Measurements from ENCODE around the gene RXFP2.

Gene RXFP2

GRCh38 chr13:31739226-31739625, at the start of gene RXFP2:
Gene RXFP2 (plus strand): TSS chr13:31739526. CDS start chr13:31739613, 87 bp downstream.
- DNase-seq: no peak

DNA sequence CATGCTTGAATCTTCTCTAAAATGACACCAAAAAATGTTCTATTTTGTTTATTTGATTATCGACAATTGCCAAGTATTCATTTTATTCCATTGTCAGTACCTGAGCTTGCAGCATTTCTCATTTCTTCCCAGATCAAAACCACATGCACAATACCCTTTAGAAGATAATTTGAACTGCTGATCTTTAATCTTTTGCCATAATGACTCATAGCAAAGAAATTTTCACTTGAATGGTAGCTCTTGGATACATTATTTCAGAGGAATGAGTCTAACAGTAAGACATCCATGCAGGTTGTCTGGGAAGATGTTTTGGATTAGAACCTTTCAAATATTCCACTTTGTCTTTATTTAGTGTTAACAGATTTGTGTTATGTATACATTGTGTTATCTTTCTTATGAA, 42.0 kb upstream of the RXFP2 start:
- DNase-seq: no peak

GRCh38 chr13:31699650-31700049, 39.7 kb upstream of the RXFP2 start:
- DNase-seq: no peak

GRCh38 chr13:31703780-31704179, 35.5 kb upstream of the RXFP2 start:
- no peak for DNase-seq

DNA sequence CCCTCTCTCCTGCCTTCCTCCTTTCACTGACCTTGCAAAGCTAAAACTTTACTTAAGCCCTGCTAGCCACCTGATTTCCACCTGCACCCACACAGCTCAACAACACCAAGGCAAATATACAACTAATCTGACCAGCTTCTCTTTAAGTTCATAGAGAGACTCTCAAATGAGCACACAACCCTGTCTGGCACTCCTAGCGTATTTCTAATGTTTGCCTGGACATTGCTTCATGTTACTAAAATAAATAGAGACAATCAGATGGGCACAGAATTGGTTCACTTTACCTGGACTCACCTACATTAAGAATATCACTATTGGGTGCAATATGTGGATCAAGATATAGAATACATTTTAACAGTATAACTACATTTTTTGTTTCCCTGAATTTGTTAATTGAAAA, 33.2 kb upstream of the RXFP2 start:
- no peak for DNase-seq

GRCh38 chr13:31717583-31717982, 21.7 kb upstream of the RXFP2 start:
- DNase-seq: no peak

DNA sequence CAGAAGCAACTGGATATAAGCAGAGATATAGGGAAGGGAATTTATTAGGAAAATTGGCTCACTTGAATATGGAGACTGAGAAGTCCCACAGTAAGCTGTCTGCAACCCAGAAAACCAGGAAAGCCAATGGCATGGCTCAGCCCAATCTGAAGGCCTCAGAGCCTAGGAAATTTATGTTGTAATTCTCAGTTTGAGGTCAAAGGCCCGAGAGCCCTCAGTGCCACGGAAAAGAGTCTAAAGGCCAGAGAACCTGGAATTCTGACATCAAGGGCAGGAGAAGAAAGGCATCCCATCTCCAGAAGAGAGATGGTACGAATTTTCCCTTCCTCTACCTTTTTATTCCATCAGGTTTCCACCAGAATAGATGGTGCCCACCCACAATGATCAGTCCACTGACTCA, 20.1 kb upstream of the RXFP2 start:
- DNase-seq: no peak

GRCh38 chr13:31722673-31723072, 16.7 kb upstream of the RXFP2 start:
- DNase-seq: no peak

DNA sequence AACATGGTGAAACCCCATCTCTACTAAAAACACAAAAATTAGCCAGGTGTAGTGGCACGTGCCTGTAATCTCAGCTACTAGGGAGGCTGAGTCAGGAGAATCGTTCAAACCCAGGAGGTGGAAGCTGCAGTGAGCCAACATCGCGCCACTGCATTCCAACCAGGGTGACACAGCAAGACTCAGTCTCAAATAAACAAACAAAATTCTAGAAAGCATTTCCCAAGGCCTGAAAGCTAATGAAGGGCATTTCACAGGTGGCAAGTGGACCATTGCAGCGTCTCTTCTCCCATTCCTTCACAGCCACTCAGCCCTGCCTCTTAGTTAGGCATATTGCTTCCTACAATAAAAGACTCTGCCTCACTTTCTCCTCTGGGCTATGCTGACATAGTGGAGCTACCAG, 13.5 kb upstream of the RXFP2 start:
- no peak for DNase-seq

DNA sequence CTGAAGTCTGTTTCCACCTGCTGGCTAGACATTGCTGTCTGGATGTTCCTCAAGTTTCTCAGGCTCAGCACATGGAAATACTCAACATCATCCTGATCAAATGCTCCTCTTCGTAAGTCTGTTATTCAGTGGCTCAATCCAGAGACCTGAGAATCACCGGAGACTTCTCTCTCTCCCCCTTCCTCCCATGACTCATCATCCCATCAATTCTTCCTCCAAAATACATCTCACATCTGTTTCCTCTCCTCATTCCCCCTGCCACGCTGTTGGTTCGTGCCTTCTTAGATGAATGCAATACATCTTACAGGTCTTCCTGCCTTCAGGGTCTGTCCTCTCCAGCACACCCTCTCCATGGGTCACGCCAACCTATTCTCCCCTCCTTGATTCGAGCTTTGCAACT, 7.4 kb upstream of the RXFP2 start:
- no peak for DNase-seq

DNA sequence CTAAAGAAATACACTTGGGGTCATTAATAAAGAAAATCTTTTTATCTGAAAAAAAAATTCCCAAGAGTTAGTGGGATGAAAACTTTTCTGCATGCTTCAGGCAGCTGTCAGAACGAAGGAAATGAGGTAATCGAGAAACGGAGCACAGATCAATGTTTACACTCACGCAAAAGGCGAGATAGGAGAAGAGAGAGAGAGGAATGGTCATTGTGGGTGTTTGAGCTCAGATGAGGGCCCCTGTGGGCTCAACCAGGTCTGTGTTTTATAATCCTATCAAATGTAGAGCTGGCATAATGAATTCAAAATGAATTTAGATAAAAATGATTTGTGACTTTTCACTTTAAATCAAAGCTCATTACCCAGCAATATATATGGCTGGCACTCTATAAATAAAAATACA, 6.3 kb upstream of the RXFP2 start:
- DNase-seq: no peak

DNA sequence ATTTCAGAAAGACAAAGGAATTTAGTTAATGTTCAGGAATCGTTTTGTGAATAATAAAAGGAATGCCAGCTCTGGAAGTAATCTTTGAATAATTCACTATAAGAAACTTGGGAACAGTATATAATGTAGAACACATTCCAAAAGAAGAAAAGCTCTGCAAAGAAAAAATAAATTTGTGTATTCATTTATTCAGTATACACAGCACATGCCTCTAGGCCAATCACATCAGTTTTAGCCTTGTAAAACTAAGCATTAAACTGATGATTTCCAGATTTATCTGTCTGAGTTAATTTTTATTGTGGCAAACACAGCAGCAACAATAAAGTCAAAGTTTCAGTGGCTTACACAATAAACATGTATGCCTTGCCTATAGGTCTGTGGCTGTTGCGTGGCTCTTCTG, 5.7 kb upstream of the RXFP2 start:
- no peak for DNase-seq

DNA sequence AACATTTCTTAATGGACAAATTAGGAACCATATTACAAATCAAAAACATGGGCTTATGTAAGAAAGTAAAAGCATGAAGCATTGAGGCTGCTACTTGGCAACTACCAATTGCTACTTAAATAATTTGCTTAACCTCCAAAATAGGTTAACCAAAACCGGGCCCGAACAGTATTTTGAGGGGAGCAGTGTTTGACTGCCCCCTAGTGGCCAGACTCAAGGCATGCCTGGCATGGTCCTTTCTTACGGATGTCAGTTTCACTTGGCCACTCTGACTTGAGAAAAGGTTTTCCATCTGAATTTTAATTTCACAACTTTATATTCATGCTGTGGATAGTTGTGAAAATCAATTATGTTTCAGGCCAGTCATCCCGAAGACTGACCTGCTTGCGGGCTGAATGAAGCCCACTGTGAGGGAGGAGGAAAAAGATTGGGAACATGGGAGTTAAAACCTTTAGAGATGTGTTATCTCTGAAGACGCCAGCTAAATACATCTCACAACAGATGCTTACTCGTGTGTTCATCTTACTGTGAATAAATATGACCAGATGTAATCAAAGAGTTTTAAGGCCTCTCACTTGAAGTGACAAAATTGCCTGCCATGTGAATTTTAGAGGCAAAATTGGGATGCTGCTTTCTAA, 2.9 kb downstream of the RXFP2 start:
- peak; percentile 18 for DNase-seq

- DNase-seq: no peak
Measured at GRCh38 chr13:31747291-31747690, 8.0 kb downstream of the RXFP2 start.

- no peak for DNase-seq
Measured at GRCh38 chr13:31747966-31748365, 8.6 kb downstream of the RXFP2 start.

GRCh38 chr13:31749929-31750328, 10.6 kb downstream of the RXFP2 start:
- DNase-seq: no peak

- no peak for DNase-seq
Measured at GRCh38 chr13:31755211-31755610, 15.9 kb downstream of the RXFP2 start.

DNA sequence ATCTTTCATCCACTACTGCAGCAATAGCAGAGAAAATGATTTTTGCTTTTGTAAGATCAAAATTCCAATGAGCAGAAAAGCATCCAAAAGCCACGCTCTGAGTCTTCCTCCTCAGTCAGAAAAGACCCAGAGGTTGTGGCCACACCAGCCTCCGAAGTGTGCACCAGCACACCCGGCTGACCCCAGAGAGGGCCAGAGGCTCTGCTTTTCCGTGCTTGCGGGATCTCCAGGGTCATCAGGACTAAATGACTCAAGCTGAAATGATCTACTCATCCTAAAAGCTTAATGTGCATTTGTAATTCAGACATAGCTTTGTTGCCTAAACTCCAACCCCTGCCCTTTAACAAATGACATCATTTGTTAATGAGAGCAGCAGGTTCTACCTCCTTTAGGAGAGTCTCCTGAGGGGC, 16.5 kb downstream of the RXFP2 start:
- DNase-seq: no peak

- DNase-seq: no peak
Measured at GRCh38 chr13:31756346-31756745, 17.0 kb downstream of the RXFP2 start.

DNA sequence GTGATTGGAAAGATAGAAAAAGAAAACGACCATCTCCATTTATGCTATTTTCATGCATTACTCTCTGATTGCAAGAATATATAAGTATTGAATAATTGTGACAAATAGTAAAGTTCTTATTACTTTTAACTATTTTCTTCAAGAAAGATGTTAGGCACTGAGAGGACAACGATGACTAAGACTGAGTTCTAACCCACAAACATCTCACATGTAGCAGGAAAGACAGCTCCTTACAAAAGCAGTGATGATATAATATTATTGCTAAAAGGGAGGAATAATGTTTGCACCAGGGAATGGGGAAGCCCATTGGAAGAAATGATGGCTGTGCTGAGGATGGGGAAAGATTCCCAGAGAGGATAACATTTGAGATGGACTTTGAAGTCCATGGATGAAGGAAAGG, 22.6 kb downstream of the RXFP2 start:
- DNase-seq: no peak

DNA sequence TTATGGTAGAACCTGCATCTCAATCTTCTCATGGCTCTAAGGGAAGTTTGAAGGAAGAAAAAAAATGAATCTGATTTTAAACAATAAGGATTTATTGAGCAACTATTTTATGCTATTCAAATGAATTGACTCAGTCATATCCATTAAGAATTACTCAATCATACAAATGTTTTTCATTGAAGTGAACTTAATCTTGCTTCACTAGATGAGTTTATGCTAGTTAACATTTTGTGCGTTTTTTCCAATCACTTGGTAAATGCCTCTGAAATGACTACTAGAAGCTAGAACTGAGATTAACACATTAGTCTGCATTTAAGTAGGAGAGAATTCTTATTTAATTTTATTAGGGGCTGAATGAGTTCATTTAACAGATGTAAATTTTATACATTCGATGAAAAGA, 25.2 kb downstream of the RXFP2 start:
- DNase-seq: no peak

- DNase-seq: no peak
Measured at GRCh38 chr13:31765138-31765785, 25.9 kb downstream of the RXFP2 start.

DNA sequence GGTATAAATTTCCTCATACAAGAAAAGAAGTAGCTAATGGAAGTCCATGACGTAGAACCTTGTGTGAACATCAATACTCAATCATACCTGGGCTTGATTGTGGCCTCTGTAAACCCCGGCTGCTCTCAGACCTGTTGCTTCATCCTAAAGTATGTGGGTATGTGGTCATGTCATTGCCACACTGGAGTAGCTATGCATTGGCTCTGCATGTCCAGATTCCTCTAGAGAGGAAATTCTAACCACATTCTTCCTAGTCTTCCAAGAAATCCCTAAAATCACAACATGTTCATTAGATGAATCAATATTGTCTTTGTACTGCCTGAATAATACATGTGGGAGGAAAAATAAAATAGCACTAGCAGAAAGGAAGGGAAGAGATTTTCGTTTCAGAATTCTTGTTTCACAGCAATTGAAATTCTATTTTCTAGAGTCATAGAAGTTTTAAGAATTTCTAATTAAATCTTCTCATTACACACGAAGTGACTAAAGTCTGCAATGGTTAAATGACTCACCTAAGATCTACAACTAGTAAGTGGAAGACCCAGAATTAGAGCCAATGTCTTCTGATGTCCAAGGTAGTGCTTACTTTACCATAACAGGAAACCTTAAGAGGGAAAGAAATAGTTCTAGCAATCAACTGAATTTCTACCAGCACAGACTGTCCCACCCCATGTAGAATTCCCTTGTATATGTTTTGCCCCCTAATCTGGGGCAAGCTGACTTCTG, 28.0 kb downstream of the RXFP2 start:
- no peak for DNase-seq

DNA sequence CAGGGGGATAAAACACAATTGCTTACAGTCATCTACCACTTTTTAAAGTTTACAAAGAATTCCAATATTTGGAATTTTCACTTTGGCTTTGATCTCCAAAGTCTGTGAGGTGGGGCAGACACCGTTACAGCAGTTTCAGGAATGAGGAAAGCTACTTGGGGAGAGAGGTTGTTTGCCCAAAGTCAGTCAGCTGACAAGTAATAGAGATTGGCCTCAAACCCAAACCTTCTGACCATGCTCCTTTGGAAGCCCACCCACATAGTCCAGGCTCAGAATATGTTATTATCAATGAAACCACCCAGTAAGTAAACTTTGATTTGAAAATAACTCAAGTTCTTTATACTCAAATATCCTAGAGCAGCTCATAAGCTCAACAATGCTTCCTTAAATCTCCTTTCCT, 29.0 kb downstream of the RXFP2 start:
- no peak for DNase-seq
